ENCODE measurements around the gene IER2. TPM values are rescaled to one million over a fixed set of nuclear protein-coding genes. Genes with fewer than 3 reads are reported as not detected.

Gene IER2
- total RNA-seq, 1 experiment from 2014 or later, result 247 TPM

GRCh38 chr19:13152974-13153568, 2.9 kb downstream of the IER2 start (continued):
- TF ChIP-seq REST (IDR thresholded peaks at IDR 0.05; ENCODE audit: low read depth) (no peak), ZBTB33 (IDR thresholded peaks at IDR 0.05; ENCODE audit: extremely low read depth, insufficient replicate concordance, low read length) (no peak), FOSL1 (IDR thresholded peaks at IDR 0.05; ENCODE audit: low read depth) (no peak), MAX (IDR thresholded peaks at IDR 0.05) (no peak)

- ATAC-seq, result no peak
- H3K9me2 ChIP-seq (ENCODE audit: insufficient read depth), result no peaks in the 10 kb centered on the region
- RAD21 ChIA-PET (ENCODE audit: low non-redundant PET in 1 of 2, low total read pairs in 2 of 2, uncharacterized antibody in 2 of 2, unreplicated experiment in 2 of 2), result no interaction called here
- peaks cover 0 to 12% of the 10 kb centered on the region in 2 experiments; a peak in 2 of 4 replicates for H3K36me3 ChIP-seq (ENCODE audit: control insufficient read depth in 1 of 2, insufficient read depth in 2 of 2, low read length in 2 of 2)
- peak overlapping the region; percentile 81 to 94 for H3K4me3 ChIP-seq (replicated peaks in 1 of 2; ENCODE audit: low read depth in 1 of 2, low read length in 2 of 2)
- POLR2A ChIA-PET, result interaction anchor here (0.6 to 4.6 kb wide), 10 partner anchors 10 to 217 kb away, joined by 3 to 63 read pairs (median 11); partner anchors contain the start of gene NACC1
- no peak overlapping the region for H2AFZ ChIP-seq (ENCODE audit: low read depth, low read length, poor library complexity, severe bottlenecking)
- H4K20me1 ChIP-seq (ENCODE audit: insufficient read depth), result peaks cover 12% of the 10 kb centered on the region; the same call in 1 of the 2 replicates
- no peak for DNase-seq (ENCODE audit: low read depth, low spot score)
- intact Hi-C loops (cut with micrococcal nuclease), result loop anchor here (2.0 to 5.0 kb wide), 3 partner anchors 37 to 694 kb away; no protein-coding TSS in a partner anchor
- H3K27me3 ChIP-seq (ENCODE audit: insufficient read depth, low read length), result no peaks in the 10 kb centered on the region
- no TSS peak for BruUV-seq (replicated peaks)
- peak overlapping the region; percentile 96 for H3K9ac ChIP-seq (ENCODE audit: low read length)
- H3K9me3 ChIP-seq (ENCODE audit: control insufficient read depth in 1 of 2, insufficient read depth in 1 of 2, low read depth in 1 of 2, low read length in 2 of 2), result no peaks in the 10 kb centered on the region
- H3K79me2 ChIP-seq (ENCODE audit: insufficient read depth, low read length), result peaks cover 47% of the 10 kb centered on the region
- peak overlapping the region; percentile 99 for H3K27ac ChIP-seq (ENCODE audit: low read depth, low read length)
- peaks cover 25 to 65% of the 10 kb centered on the region in 2 experiments for H3K4me1 ChIP-seq (ENCODE audit: control insufficient read depth in 1 of 2, insufficient read depth in 2 of 2, low read length in 2 of 2)
- H3K4me2 ChIP-seq (ENCODE audit: low read length), result peak overlapping the region; percentile 100
- CTCF ChIA-PET, result no interaction called here
- TF ChIP-seq YY1 (IDR thresholded peaks at IDR 0.05; ENCODE audit: extremely low read depth, insufficient replicate concordance, low read depth, low read length) (no peak), SRF (IDR thresholded peaks at IDR 0.05; ENCODE audit: low read depth) (no peak), ATF3 (IDR thresholded peaks at IDR 0.05) (no peak), POLR2AphosphoS5 (IDR thresholded peaks at IDR 0.05; ENCODE audit: low read depth, low read length) (peak; percentile 72), CBX3 (IDR thresholded peaks at IDR 0.05; ENCODE audit: low read depth) (no peak), ZNF274 (IDR thresholded peaks at IDR 0.05; ENCODE audit: low read depth, low read length) (no peak), RAD21 (IDR thresholded peaks at IDR 0.05; ENCODE audit: low read depth) (no peak), TCF7L2 (IDR thresholded peaks at IDR 0.05; ENCODE audit: borderline replicate concordance, extremely low read depth, insufficient read depth, insufficient read length) (no peak), REST (IDR thresholded peaks at IDR 0.05; ENCODE audit: low read depth) (no peak)
Observed at GRCh38 chr19:13153569-13154240, 3.5 kb downstream of the IER2 start.

Measured in HCT116 (cell line).